NCI-H1930 (cell line): ENCODE measurements around the gene CHCHD3.

Experiments used
- DNase-seq, 2 experiments: peaks; one replicate each; lab custom pipeline; 2025; lab: John Stamatoyannopoulos, UW

CHCHD3 gene

GRCh38 chr7:132773527-132773956 lies 308.3 kb downstream of the CHCHD3 start:
- no peak for DNase-seq

GRCh38 chr7:132771301-132771730 lies 310.6 kb downstream of the CHCHD3 start:
- DNase-seq = no peak

DNA sequence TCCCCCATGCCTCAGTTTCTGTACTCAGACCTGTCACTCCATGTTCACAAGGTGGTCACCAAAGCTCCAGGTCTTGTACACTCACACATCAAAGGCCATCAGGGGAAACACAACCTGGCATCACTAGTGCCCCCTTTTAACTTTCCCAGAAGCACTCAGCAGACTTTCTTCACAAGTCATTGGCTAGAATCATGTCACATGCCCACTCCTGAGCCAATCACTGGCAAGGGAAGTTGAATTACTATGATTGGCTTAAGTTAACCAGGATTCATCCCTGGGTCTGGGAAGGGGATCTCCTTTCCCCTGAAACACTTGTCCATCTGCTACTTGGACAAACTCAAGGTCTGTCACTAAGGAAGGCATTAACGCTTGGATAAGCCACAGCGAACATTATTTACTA lies 311.8 kb downstream of the CHCHD3 start:
- DNase-seq = no peak

DNA sequence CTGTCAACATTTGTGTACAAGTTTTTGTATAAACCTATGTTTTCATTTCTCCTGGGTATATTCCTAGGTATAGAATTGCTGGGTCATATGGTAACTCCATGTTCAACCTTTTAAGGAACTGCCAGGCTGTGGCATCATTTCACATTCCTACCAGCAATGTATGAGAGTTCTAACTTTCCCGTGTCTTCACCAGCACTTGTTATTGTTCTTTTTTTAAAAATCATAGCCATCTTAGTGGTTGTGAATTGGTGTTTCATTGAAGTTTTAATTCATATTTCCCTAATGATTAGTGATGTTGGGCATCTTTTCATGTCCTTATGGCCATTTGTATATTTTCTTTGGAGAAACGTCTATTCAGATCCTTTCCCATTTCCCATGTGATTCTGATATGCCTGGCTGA lies 312.6 kb downstream of the CHCHD3 start:
- DNase-seq = no peak

DNA sequence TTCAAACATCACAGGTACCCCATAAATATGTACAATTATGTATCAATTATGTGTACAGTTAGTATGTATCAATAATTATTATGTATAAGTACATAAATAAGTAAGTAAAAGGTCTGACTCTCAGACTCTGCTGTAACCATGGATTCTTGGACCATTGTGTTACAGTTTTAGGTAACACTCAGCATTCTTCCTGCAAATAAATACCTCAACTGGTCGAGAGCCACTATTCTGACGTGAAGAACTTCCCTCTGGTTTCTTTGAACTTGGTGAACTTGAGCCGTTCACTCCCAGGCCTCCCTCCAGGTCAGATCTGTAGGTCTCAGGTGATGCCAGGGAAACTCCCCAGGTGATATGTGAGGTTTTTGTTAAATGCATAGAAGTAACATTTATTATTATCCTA lies 313.8 kb downstream of the CHCHD3 start:
- DNase-seq = no peak

GRCh38 chr7:132767378-132767777 lies 314.5 kb downstream of the CHCHD3 start:
- no peak for DNase-seq

DNA sequence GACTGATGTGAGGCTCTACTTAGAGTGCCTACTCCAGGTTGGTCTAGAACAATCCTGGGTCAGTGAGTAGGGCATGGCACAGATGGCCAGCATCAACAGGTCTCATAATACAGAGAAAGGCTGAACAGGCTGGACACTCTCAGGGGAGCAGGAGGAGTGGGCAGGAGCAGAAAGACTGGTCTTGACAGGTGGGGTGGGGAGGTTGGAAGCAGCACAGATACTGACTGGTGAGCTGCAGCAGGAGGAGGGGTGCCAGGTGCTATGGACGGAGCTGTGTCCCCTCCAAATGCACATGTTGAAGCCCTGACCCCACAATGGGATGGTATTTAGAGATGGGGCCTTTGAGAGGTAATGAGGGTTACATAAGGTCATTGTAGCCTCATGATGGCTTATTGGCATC lies 315.2 kb downstream of the CHCHD3 start:
- DNase-seq = no peak

GRCh38 chr7:132765861-132766260 lies 316.0 kb downstream of the CHCHD3 start:
- no peak for DNase-seq

GRCh38 chr7:132764762-132765161 lies 317.1 kb downstream of the CHCHD3 start:
- no peak for DNase-seq

DNA sequence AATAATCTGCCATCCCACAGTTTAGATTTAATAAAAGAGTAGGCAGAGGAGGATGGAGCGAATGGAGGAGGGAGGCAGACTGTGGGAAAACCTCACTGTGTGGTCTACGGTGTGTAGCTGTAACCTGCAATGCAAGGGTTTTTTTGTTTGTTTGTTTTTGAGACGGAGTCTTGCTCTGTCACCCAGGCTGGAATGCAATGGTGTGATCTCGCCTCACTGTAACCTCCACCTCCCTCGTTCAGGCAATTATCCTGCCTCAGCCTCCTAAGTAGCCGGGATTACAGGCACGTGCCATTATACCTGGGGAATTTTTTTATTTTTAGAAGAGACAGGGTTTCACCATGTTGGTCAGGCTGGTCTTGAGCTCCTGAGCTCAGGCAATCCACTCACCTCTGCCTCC lies 321.0 kb downstream of the CHCHD3 start:
- no peak for DNase-seq

DNA sequence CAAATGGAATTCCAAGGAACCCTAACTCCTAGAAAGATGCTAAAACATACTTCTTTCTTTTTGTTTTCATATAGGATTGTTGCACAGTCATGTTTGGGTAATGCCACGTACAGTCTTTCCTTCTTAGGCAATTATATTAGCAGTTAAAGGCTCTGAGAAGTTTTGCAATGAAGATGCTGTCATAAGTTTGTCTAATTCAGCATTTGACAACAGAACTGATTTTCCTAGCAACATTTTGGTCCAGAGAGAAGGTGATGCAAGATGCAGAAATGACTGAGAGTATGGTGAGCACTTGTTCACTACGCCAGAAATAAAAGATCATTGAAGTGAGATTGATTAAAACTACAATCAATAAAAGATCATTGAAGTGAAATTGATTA lies 321.7 kb downstream of the CHCHD3 start:
- DNase-seq = no peak

DNA sequence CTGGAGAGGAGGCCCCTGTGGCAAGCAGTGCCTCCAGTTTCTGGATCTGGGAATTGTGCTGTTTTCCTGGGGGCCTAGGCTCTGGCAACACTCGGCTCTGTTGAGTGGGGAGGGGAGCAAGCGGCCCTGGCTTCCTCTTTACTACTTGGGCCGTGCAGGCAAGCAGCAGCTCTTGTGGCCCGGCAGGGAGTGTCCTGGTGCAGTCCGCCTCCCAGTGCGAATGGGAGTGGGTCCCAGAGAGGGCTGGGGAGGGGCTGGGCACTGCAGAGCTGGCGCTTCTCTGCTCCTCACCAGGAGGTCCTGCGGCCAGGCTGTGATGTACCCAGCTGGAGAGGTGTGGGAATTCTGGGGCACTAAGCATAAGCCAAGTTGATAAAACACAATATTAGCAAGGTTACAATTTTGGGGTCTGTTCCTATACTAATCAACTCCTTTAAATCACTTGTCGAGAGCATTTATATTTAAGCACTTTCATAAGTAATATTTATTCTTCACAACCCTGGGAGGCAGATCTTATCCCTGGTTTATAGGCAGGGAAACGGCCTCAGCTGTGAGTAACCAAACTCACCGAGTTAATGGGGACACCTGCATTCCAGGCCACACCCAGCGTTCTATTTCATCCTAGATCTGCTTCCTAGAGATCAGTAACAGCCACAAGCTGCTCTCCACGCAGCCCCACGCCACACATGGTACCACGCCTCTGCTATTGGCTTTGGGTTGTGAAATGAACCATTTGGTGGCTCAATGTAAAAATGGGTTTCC lies 322.2 kb downstream of the CHCHD3 start:
- DNase-seq = no peak

GRCh38 chr7:132758986-132759385 lies 322.9 kb downstream of the CHCHD3 start:
- no peak for DNase-seq

DNA sequence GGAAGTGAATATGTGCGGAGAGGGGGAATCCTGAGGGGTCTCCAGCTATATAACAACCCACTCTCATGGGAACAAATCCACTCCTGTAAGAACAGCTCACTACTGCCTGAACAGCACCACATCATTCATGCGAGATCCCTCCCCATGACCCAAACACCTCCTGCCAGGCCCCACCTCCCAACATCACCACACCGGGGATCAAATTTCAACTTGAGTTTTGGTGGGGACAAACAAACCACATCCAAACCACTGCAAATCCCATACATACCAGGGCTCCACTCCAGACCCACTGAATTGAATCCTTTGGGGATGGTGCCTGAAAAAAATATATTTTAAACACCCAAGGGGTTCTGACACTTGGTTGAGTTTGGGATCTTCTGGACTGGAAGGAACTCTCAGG lies 324.1 kb downstream of the CHCHD3 start:
- DNase-seq = no peak

- no peak for DNase-seq
Observed at GRCh38 chr7:132756484-132756990, 325.4 kb downstream of the CHCHD3 start.

GRCh38 chr7:132755538-132756483 lies 326.1 kb downstream of the CHCHD3 start:
- DNase-seq = no peak

DNA sequence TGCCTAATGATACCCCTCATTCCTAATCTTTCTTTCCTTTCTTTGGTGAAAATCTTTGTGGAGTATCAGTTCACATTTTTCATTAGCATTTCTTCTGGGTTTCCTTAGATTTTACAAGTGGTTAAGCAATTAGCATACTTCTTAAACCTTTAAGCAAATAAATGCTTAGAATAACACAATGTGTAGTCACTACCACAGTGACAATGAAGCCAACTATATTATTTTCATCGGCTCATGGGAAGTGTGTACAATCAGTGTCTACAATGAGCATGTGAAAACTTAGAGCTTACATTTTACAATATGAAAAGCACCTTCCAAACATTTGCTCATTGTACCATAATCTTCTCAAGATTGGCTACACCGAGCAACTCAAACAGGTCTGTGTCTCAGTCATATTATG lies 329.5 kb downstream of the CHCHD3 start:
- no peak for DNase-seq

GRCh38 chr7:132751244-132751647 lies 330.6 kb downstream of the CHCHD3 start:
- DNase-seq = no peak

DNA sequence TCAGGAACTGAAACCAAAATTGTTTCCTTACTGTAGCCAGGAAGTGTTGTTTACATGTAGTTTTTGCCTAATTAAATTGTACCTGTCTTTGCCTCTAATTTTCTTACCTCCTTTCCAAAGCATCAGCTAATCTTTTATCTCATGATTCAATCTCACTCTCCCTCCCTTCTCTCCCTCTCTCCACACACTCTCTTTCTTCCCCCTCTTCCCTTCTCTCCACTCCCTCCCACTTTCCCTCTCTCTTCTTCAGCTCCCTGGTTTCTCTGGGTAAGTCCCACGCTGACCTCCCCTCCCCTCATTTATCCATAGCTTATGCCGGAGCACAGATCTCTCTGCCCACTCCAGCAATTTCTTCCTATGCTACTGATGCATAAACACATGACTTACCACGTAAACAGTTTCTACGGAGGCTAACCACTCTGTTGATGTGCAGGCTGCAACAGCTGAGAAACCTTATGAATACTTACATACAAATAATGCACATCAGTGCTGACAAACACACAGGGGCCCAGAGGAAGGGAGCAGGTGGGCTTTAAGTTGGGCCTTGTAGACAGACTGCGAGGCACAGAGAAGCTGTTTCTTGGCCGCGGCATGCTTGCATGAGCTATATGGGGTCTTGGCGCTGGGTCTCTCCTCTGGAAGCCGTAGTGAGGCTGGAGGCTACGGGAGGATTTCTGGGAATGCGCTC lies 331.2 kb downstream of the CHCHD3 start:
- no peak for DNase-seq

- DNase-seq = no peak
Observed at GRCh38 chr7:132750096-132750495, 331.8 kb downstream of the CHCHD3 start.

GRCh38 chr7:132745510-132745909 lies 336.4 kb downstream of the CHCHD3 start:
- no peak for DNase-seq

DNA sequence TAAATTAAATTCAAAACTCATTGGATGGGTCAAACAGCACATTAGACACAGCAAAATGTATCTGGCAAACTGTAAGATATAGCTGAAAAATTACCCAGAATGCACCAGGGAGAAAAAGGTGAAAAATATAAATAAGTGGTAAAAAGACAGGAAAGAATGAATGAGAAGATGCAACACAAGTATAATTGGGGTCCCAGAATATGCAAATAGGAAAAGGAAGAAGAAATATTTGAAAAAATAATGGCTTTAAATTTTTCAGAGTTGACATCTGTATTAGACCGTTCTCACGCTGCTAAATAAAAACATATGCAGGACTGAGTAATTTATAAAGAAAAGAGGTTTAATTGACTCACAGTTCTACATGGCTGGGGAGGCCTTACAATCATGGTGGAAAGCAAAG lies 337.9 kb downstream of the CHCHD3 start:
- no peak for DNase-seq
